ENCODE measurements around the gene MAPKAP1. TPM values are rescaled to one million over a fixed set of nuclear protein-coding genes. Genes with fewer than 3 reads are reported as not detected.

Gene MAPKAP1
- total RNA-seq, 2 donors from 2014 or later, result 73.4 to 81.5 TPM

- DNase-seq (ENCODE audit: low spot score) (no peak), ATAC-seq (ENCODE audit: insufficient number of reproducible peaks, low FRiP score, low read depth) (no peak)
- no peaks in the 10 kb centered on the region for H3K27me3 ChIP-seq (replicated peaks; ENCODE audit: insufficient read depth)
- peaks cover 5% of the 10 kb centered on the region for H3K36me3 ChIP-seq
- no peaks in the 10 kb centered on the region for H3K4me1 ChIP-seq (ENCODE audit: control insufficient read depth in 1 of 2, low read depth in 2 of 2)
- no peaks in the 10 kb centered on the region for H3K9me3 ChIP-seq
- no peak overlapping the region for H3K27ac ChIP-seq
- H3K4me3 ChIP-seq, result no peak overlapping the region
- no peak for TF ChIP-seq CTCF (IDR thresholded peaks at IDR 0.05)
These were observed 117.7 kb downstream of the MAPKAP1 start for GRCh38 chr9:125589287-125589686.

GRCh38 chr9:125587819-125588460 lies 119.1 kb downstream of the MAPKAP1 start:
- Histone ChIP-seq H3K4me1 (ENCODE audit: control insufficient read depth in 1 of 2, low read depth in 2 of 2) (no peaks in the 10 kb centered on the region), H3K27ac (no peak overlapping the region), H3K36me3 (peaks cover 5% of the 10 kb centered on the region), H3K27me3 (replicated peaks; ENCODE audit: insufficient read depth) (no peaks in the 10 kb centered on the region), H3K9me3 (no peaks in the 10 kb centered on the region), H3K4me3 (no peak overlapping the region)
- no peak for TF ChIP-seq CTCF (IDR thresholded peaks at IDR 0.05)
- DNase-seq (ENCODE audit: low spot score), result no peak
- ATAC-seq (ENCODE audit: insufficient number of reproducible peaks, low FRiP score, low read depth), result no peak

- Histone ChIP-seq H3K4me1 (ENCODE audit: control insufficient read depth in 1 of 2, low read depth in 2 of 2) (no peaks in the 10 kb centered on the region), H3K9me3 (no peaks in the 10 kb centered on the region), H3K27ac (no peak overlapping the region), H3K4me3 (no peak overlapping the region), H3K27me3 (replicated peaks; ENCODE audit: insufficient read depth) (no peaks in the 10 kb centered on the region), H3K36me3 (peaks cover 5% of the 10 kb centered on the region)
- no peak for TF ChIP-seq CTCF (IDR thresholded peaks at IDR 0.05)
- DNase-seq (ENCODE audit: low spot score), result no peak
- ATAC-seq (ENCODE audit: insufficient number of reproducible peaks, low FRiP score, low read depth), result no peak
These were observed 120.9 kb downstream of the MAPKAP1 start for GRCh38 chr9:125586172-125586511.

GRCh38 chr9:125585503-125586171 lies 121.4 kb downstream of the MAPKAP1 start:
- Histone ChIP-seq H3K27me3 (replicated peaks; ENCODE audit: insufficient read depth) (no peaks in the 10 kb centered on the region), H3K9me3 (no peaks in the 10 kb centered on the region), H3K27ac (no peak overlapping the region), H3K4me1 (ENCODE audit: control insufficient read depth in 1 of 2, low read depth in 2 of 2) (no peaks in the 10 kb centered on the region), H3K4me3 (no peak overlapping the region), H3K36me3 (peaks cover 5% of the 10 kb centered on the region)
- no peak for TF ChIP-seq CTCF (IDR thresholded peaks at IDR 0.05)
- no peak for DNase-seq (ENCODE audit: low spot score)
- ATAC-seq (ENCODE audit: insufficient number of reproducible peaks, low FRiP score, low read depth), result no peak

- no peak overlapping the region for H3K27ac ChIP-seq
- peaks cover 5% of the 10 kb centered on the region for H3K36me3 ChIP-seq
- no peaks in the 10 kb centered on the region for H3K9me3 ChIP-seq
- ATAC-seq (ENCODE audit: insufficient number of reproducible peaks, low FRiP score, low read depth) (no peak), DNase-seq (ENCODE audit: low spot score) (no peak)
- no peak for TF ChIP-seq CTCF (IDR thresholded peaks at IDR 0.05)
- no peak overlapping the region for H3K4me3 ChIP-seq
- peaks cover 0 to 10% of the 10 kb centered on the region in 2 donors for H3K4me1 ChIP-seq (ENCODE audit: control insufficient read depth in 1 of 2, low read depth in 2 of 2)
- no peaks in the 10 kb centered on the region for H3K27me3 ChIP-seq (replicated peaks; ENCODE audit: insufficient read depth)
These were observed 126.2 kb downstream of the MAPKAP1 start for GRCh38 chr9:125580701-125581286.

Data from thoracic aorta (tissue), 2 donors.